Neural progenitor cell (in vitro differentiated cells): ENCODE results near the gene ADARB2. TPM values are rescaled to one million over a fixed set of nuclear protein-coding genes. Genes with fewer than 3 reads are reported as not detected.

ENCODE experiments used
- DNase-seq: peaks from one replicate; pipeline ENCODE4 v3.0.0-alpha.2; 2016; ENCODE audit warnings: low spot score
- H2AFZ ChIP-seq: fragments of 200-600 bp; sonication (generic); replicated peaks from 2 replicates; pipeline ENCODE4 v1.6.1; 2016; ENCODE audit warnings: antibody characterized with exemption
- H3F3A ChIP-seq: fragments of 200-600 bp; sonication (generic); 2 replicates; pipeline ENCODE4 v1.6.1; 2016; ENCODE audit warnings: antibody characterized with exemption, low read depth
- H3K27ac ChIP-seq: fragments of 200-600 bp; sonication (generic); 2 replicates; pipeline ENCODE4 v1.5.1; 2016; ENCODE audit warnings: mild to moderate bottlenecking
- H3K27me3 ChIP-seq: fragments of 200-600 bp; sonication (generic); 2 replicates; pipeline ENCODE4 v1.6.1; 2016; ENCODE audit warnings: mild to moderate bottlenecking, moderate library complexity
- H3K36me3 ChIP-seq: fragments of 200-600 bp; sonication (generic); 2 replicates; pipeline ENCODE4 v1.5.1; 2016
- H3K4me1 ChIP-seq: fragments of 200-600 bp; sonication (generic); 2 replicates; pipeline ENCODE4 v1.6.1; 2016; ENCODE audit warnings: mixed run types
- H3K4me2 ChIP-seq: fragments of 200-600 bp; sonication (generic); 2 replicates; pipeline ENCODE4 v1.6.1; 2016
- H3K4me3 ChIP-seq: fragments of 200-600 bp; sonication (generic); 2 replicates; pipeline ENCODE4 v1.5.1; 2016
- H3K79me2 ChIP-seq: fragments of 200-600 bp; sonication (generic); 2 replicates; pipeline ENCODE4 v1.6.1; 2016; ENCODE audit warnings: low read depth
- H3K9ac ChIP-seq: fragments of 200-600 bp; sonication (generic); 2 replicates; pipeline ENCODE4 v1.6.1; 2016
- H3K9me3 ChIP-seq: fragments of 200-600 bp; sonication (generic); 2 replicates; pipeline ENCODE4 v1.5.1; 2016; ENCODE audit warnings: low read depth
- H4K20me1 ChIP-seq: fragments of 200-600 bp; sonication (generic); 2 replicates; pipeline ENCODE4 v1.6.1; 2016; ENCODE audit warnings: low read depth
- H3K27ac Mint-ChIP-seq: 3 replicates; pipeline ENCODE4 v1.8.0; 2021; ENCODE audit warnings: mixed read lengths
- H3K27me3 Mint-ChIP-seq: 2 replicates; pipeline ENCODE4 v1.8.0; 2022; ENCODE audit warnings: low read depth, mild to moderate bottlenecking, inconsistent platforms, moderate library complexity, mixed read lengths; ENCODE audit not compliant: insufficient read depth
- H3K36me3 Mint-ChIP-seq: 3 replicates; pipeline ENCODE4 v1.8.0; 2021; ENCODE audit warnings: mixed read lengths
- H3K4me1 Mint-ChIP-seq: 3 replicates; pipeline ENCODE4 v1.8.0; 2021; ENCODE audit warnings: mixed read lengths
- H3K4me3 Mint-ChIP-seq: 3 replicates; pipeline ENCODE4 v1.8.0; 2021; ENCODE audit warnings: mild to moderate bottlenecking, moderate library complexity, mixed read lengths
- H3K9me3 Mint-ChIP-seq: 3 replicates; pipeline ENCODE4 v1.8.0; 2020; ENCODE audit warnings: mixed read lengths
- CTCF ChIP-seq: fragments of 200-600 bp; sonication (generic); IDR thresholded peaks from 2 replicates; pipeline ENCODE4 v1.5.1; 2017; ENCODE audit warnings: antibody characterized with exemption, mild to moderate bottlenecking
- EZH2 ChIP-seq: fragments of 200-600 bp; sonication (generic); IDR thresholded peaks from 2 replicates; pipeline ENCODE4 v1.6.1; 2017; ENCODE audit warnings: antibody characterized with exemption, mild to moderate bottlenecking, moderate library complexity
- EZH2phosphoT487 ChIP-seq: fragments of 200-600 bp; sonication (generic); IDR thresholded peaks from 2 replicates; pipeline ENCODE4 v1.6.1; 2017; ENCODE audit warnings: antibody characterized with exemption
- total RNA-seq: library from RNA; depleted of rRNA; stranded (reverse); fragments of >200 nt; gene quantifications from 2 replicates; pipeline ENCODE4 v1.2.3, GENCODE V29; 2015; ENCODE audit warnings: low replicate concordance

Gene ADARB2
- total RNA-seq, 1 donor from 2014 or later: not detected

- Histone ChIP-seq H3K4me2 (no peak overlapping the region), H3K27ac (no peak overlapping the region), H3K36me3 (no peaks in the 10 kb centered on the region), H3K4me3 (no peak overlapping the region), H3K79me2 (no peaks in the 10 kb centered on the region), H3K4me1 (no peaks in the 10 kb centered on the region), H3K9ac (no peak overlapping the region), H3K9me3 (peaks cover 3% of the 10 kb centered on the region), H4K20me1 (no peaks in the 10 kb centered on the region), H3K27me3 (peaks cover 6% of the 10 kb centered on the region), H3F3A (no peaks in the 10 kb centered on the region), H2AFZ (no peak overlapping the region)
- no peak for DNase-seq
- TF ChIP-seq EZH2 (no peak), CTCF (no peak), EZH2phosphoT487 (no peak)
- no peaks in the 10 kb centered on the region for H3K27me3 Mint-ChIP-seq
- peak overlapping the region; percentile 94 for H3K27ac Mint-ChIP-seq
- H3K4me3 Mint-ChIP-seq: peak overlapping the region; percentile 50
- H3K4me1 Mint-ChIP-seq: peaks cover 3% of the 10 kb centered on the region
- peaks cover 14% of the 10 kb centered on the region for H3K9me3 Mint-ChIP-seq
- H3K36me3 Mint-ChIP-seq: no peaks in the 10 kb centered on the region
These were observed 8.6 kb upstream of the ADARB2 start for GRCh38 chr10:1745780-1746456.

GRCh38 chr10:1744524-1744923 lies 7.2 kb upstream of the ADARB2 start:
- Histone ChIP-seq H3K27ac (no peak overlapping the region), H3K4me3 (no peak overlapping the region), H3K79me2 (no peaks in the 10 kb centered on the region), H3K27me3 (peaks cover 20% of the 10 kb centered on the region), H3K4me2 (no peak overlapping the region), H3F3A (peaks cover 8% of the 10 kb centered on the region), H2AFZ (no peak overlapping the region), H4K20me1 (no peaks in the 10 kb centered on the region), H3K9ac (no peak overlapping the region), H3K36me3 (no peaks in the 10 kb centered on the region), H3K4me1 (peaks cover 7% of the 10 kb centered on the region), H3K9me3 (peaks cover 3% of the 10 kb centered on the region)
- Mint-ChIP-seq H3K9me3 (peaks cover 10% of the 10 kb centered on the region), H3K4me3 (no peak overlapping the region), H3K4me1 (peaks cover 8% of the 10 kb centered on the region), H3K27ac (no peak overlapping the region), H3K36me3 (no peaks in the 10 kb centered on the region), H3K27me3 (no peaks in the 10 kb centered on the region)
- no peak for DNase-seq
- TF ChIP-seq EZH2: no peak

GRCh38 chr10:1743141-1743540 lies 5.8 kb upstream of the ADARB2 start:
- Mint-ChIP-seq H3K4me1 (peaks cover 15% of the 10 kb centered on the region), H3K27ac (no peak overlapping the region), H3K36me3 (no peaks in the 10 kb centered on the region), H3K4me3 (no peak overlapping the region), H3K9me3 (no peaks in the 10 kb centered on the region), H3K27me3 (no peaks in the 10 kb centered on the region)
- Histone ChIP-seq H3K4me2 (no peak overlapping the region), H3K9ac (no peak overlapping the region), H4K20me1 (no peaks in the 10 kb centered on the region), H3K4me1 (peaks cover 12% of the 10 kb centered on the region), H3K79me2 (no peaks in the 10 kb centered on the region), H3K9me3 (no peaks in the 10 kb centered on the region), H3K27me3 (peaks cover 34% of the 10 kb centered on the region), H3F3A (peaks cover 14% of the 10 kb centered on the region), H3K27ac (no peak overlapping the region), H3K36me3 (no peaks in the 10 kb centered on the region), H2AFZ (no peak overlapping the region), H3K4me3 (no peak overlapping the region)
- no peak for DNase-seq
- TF ChIP-seq EZH2 (no peak), CTCF (no peak), EZH2phosphoT487 (no peak)

- TF ChIP-seq EZH2phosphoT487 (no peak), EZH2 (no peak), CTCF (no peak)
- H3K4me1 Mint-ChIP-seq: peaks cover 19% of the 10 kb centered on the region
- H3K27me3 ChIP-seq: peaks cover 49% of the 10 kb centered on the region
- H2AFZ ChIP-seq: no peak overlapping the region
- no peaks in the 10 kb centered on the region for H3K27me3 Mint-ChIP-seq
- H3K9me3 Mint-ChIP-seq: no peaks in the 10 kb centered on the region
- H3K4me2 ChIP-seq: no peak overlapping the region
- H3K79me2 ChIP-seq: no peaks in the 10 kb centered on the region
- no peak overlapping the region for H3K4me3 ChIP-seq
- H3K27ac Mint-ChIP-seq: no peak overlapping the region
- no peak overlapping the region for H3K9ac ChIP-seq
- no peaks in the 10 kb centered on the region for H3K36me3 Mint-ChIP-seq
- H3K36me3 ChIP-seq: no peaks in the 10 kb centered on the region
- H3K4me1 ChIP-seq: peaks cover 20% of the 10 kb centered on the region
- no peaks in the 10 kb centered on the region for H3K9me3 ChIP-seq
- no peaks in the 10 kb centered on the region for H4K20me1 ChIP-seq
- no peak overlapping the region for H3K4me3 Mint-ChIP-seq
- peaks cover 29% of the 10 kb centered on the region for H3F3A ChIP-seq
- H3K27ac ChIP-seq: no peak overlapping the region
- no peak for DNase-seq
These were observed 4.1 kb upstream of the ADARB2 start for GRCh38 chr10:1741450-1741849.
